ENCODE results near the gene LNPK.
"Not testable (repeated sequence)": the region's sequence is repeated elsewhere in the genome, so short reads cannot be mapped to it uniquely, and the experiment has no call there.

The LNPK gene

GRCh38 chr2:175926272-175926671, 75.8 kb downstream of the LNPK start:
- no peak overlapping the region for H3K4me3 ChIP-seq (ENCODE audit: low read depth, low read length)
- TF ChIP-seq MYC (IDR thresholded peaks at IDR 0.05; ENCODE audit: low read depth, low read length) (no peak), POLR2A (IDR thresholded peaks at IDR 0.05; ENCODE audit: extremely low read depth, insufficient read length) (no peak)
- no peak for DNase-seq (ENCODE audit: low read depth)

GRCh38 chr2:175922160-175922559, 79.9 kb downstream of the LNPK start:
- TF ChIP-seq, protein P1, sequence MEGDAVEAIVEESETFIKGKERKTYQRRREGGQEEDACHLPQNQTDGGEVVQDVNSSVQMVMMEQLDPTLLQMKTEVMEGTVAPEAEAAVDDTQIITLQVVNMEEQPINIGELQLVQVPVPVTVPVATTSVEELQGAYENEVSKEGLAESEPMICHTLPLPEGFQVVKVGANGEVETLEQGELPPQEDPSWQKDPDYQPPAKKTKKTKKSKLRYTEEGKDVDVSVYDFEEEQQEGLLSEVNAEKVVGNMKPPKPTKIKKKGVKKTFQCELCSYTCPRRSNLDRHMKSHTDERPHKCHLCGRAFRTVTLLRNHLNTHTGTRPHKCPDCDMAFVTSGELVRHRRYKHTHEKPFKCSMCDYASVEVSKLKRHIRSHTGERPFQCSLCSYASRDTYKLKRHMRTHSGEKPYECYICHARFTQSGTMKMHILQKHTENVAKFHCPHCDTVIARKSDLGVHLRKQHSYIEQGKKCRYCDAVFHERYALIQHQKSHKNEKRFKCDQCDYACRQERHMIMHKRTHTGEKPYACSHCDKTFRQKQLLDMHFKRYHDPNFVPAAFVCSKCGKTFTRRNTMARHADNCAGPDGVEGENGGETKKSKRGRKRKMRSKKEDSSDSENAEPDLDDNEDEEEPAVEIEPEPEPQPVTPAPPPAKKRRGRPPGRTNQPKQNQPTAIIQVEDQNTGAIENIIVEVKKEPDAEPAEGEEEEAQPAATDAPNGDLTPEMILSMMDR (IDR thresholded peaks at IDR 0.05; ENCODE audit: low read depth, low read length), result no peak
- TF ChIP-seq POLR2A (IDR thresholded peaks at IDR 0.05; ENCODE audit: extremely low read depth, insufficient read length) (no peak), MYC (IDR thresholded peaks at IDR 0.05; ENCODE audit: low read depth, low read length) (no peak)
- TF ChIP-seq, protein P2, sequence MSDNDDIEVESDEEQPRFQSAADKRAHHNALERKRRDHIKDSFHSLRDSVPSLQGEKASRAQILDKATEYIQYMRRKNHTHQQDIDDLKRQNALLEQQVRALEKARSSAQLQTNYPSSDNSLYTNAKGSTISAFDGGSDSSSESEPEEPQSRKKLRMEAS (IDR thresholded peaks at IDR 0.05; ENCODE audit: low read depth, low read length), result no peak
- H3K4me3 ChIP-seq (ENCODE audit: low read depth, low read length), result no peak overlapping the region
- DNase-seq (ENCODE audit: low read depth), result no peak

- no peak for TF ChIP-seq POLR2A (IDR thresholded peaks at IDR 0.05; ENCODE audit: extremely low read depth, insufficient read length)
- TF ChIP-seq, protein P2 (IDR thresholded peaks at IDR 0.05; ENCODE audit: low read depth, low read length), result no peak
- TF ChIP-seq, protein P1 (IDR thresholded peaks at IDR 0.05; ENCODE audit: low read depth, low read length), result no peak
- TF ChIP-seq MYC (IDR thresholded peaks at IDR 0.05; ENCODE audit: low read depth, low read length), result no peak
- DNase-seq (ENCODE audit: low read depth), result no peak
- no peak overlapping the region for H3K4me3 ChIP-seq (ENCODE audit: low read depth, low read length)
These were observed 83.1 kb downstream of the LNPK start for GRCh38 chr2:175918935-175919334.

DNA sequence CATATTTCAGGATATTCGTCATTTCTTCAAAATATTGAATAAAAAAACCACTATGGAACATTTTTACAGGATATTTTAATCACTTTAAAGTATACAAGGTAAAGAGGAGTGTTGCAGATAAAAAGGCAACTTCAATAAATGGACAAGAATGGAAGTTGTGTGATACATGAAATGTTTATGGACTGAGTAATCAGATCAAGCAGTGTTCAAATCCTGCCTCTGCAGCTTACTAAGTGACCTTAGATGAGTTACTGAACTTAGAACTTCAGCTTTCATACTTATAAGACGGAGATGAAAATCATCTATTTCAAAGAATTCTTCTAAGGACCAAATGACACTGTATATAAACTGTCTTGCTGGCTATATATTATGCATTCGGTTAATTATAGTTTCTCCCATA, 87.2 kb downstream of the LNPK start:
- no peak overlapping the region for H3K4me3 ChIP-seq (ENCODE audit: low read depth, low read length)
- TF ChIP-seq, protein P2 (IDR thresholded peaks at IDR 0.05; ENCODE audit: low read depth, low read length), result no peak
- TF ChIP-seq POLR2A (IDR thresholded peaks at IDR 0.05; ENCODE audit: extremely low read depth, insufficient read length) (no peak), MYC (IDR thresholded peaks at IDR 0.05; ENCODE audit: low read depth, low read length) (no peak)
- TF ChIP-seq, protein P1 (IDR thresholded peaks at IDR 0.05; ENCODE audit: low read depth, low read length), result no peak
- DNase-seq (ENCODE audit: low read depth), result no peak

DNA sequence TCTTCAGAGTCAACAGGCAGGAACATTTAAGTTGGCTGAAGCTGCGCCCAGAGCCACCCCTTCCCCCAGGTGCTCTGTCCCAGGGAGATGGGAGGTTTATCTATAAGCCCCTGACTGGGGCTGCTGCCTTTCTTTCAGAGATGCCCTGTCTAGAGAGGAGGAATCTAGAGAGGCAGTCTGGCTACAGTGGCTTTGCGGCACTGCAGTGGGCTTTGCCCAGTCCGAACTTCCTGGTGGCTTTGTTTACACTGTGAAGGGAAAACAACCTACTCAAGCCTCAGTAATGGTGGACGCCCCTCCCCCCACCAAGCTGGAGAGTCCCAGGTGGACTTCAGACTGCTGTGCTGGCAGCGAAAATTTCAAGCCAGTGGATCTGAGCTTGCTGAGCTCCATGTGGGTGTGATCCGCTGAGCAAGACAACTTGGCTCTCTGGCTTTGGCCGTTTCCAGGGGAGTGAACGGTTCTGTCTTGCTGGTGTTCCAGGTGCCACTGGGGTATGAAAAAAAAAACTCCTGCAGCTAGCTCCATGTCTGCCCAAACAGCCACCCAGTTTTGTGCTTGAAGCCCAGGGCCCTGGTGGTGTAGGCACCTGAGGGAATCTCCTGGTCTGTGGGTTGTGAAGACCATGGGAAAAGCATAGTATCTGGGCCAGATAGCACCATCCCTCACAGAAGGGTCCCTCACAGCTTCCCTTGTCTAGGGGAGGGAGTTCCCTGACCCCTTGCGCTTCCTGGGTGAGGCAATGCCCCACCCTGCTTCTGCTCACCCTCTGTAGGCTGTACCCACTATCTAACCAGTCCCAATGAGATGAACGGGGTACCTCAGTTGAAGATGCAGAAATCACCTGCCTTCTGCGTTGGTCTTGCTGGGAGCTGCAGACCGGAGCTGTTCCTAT, 88.0 kb downstream of the LNPK start:
- H3K4me3 ChIP-seq (ENCODE audit: low read depth, low read length); DNase-seq (ENCODE audit: low read depth): not testable (repeated sequence)

- not testable (repeated sequence) for DNase-seq (ENCODE audit: low read depth); H3K4me3 ChIP-seq (ENCODE audit: low read depth, low read length)
These were observed 88.8 kb downstream of the LNPK start for GRCh38 chr2:175913267-175913666.

- H3K4me3 ChIP-seq (ENCODE audit: low read depth, low read length), result no peak overlapping the region
- TF ChIP-seq, protein P1 (IDR thresholded peaks at IDR 0.05; ENCODE audit: low read depth, low read length), result no peak
- no peak for TF ChIP-seq MYC (IDR thresholded peaks at IDR 0.05; ENCODE audit: low read depth, low read length)
- TF ChIP-seq, protein P2 (IDR thresholded peaks at IDR 0.05; ENCODE audit: low read depth, low read length), result no peak
- TF ChIP-seq POLR2A (IDR thresholded peaks at IDR 0.05; ENCODE audit: extremely low read depth, insufficient read length), result no peak
- DNase-seq (ENCODE audit: low read depth), result no peak
These were observed 98.0 kb downstream of the LNPK start for GRCh38 chr2:175904035-175904434.

Data from NB4 (cell line).